HG02970 (cell line): ENCODE results near the gene CRYBG1.

Experiments
- ATAC-seq: cut with Tn5 transposase; IDR thresholded peaks from one replicate; pipeline ENCODE4 v1.9.1; 2021; ENCODE audit warnings: mild to moderate bottlenecking, moderate library complexity, moderate number of reproducible peaks; ENCODE audit not compliant: unreplicated experiment, low FRiP score

The CRYBG1 gene

DNA sequence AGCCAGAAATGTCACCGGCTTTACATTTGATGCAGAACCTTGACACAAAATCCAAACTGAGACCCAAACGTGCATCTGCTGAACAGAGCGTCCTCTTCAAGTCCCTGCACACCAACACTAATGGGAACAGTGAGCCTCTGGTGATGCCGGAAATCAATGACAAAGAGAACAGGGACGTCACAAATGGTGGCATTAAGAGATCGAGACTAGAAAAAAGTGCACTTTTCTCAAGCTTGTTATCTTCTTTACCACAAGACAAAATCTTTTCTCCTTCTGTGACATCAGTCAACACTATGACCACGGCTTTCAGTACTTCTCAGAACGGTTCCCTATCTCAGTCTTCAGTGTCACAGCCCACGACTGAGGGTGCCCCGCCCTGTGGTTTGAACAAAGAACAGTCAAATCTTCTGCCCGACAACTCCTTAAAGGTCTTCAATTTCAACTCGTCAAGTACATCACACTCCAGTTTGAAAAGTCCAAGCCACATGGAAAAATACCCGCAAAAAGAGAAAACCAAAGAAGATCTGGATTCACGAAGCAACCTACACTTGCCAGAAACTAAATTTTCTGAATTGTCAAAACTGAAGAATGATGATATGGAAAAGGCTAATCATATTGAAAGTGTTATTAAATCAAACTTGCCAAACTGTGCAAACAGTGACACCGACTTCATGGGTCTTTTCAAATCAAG, 160.3 kb downstream of the CRYBG1 start:
- peak; percentile 51 for ATAC-seq

DNA sequence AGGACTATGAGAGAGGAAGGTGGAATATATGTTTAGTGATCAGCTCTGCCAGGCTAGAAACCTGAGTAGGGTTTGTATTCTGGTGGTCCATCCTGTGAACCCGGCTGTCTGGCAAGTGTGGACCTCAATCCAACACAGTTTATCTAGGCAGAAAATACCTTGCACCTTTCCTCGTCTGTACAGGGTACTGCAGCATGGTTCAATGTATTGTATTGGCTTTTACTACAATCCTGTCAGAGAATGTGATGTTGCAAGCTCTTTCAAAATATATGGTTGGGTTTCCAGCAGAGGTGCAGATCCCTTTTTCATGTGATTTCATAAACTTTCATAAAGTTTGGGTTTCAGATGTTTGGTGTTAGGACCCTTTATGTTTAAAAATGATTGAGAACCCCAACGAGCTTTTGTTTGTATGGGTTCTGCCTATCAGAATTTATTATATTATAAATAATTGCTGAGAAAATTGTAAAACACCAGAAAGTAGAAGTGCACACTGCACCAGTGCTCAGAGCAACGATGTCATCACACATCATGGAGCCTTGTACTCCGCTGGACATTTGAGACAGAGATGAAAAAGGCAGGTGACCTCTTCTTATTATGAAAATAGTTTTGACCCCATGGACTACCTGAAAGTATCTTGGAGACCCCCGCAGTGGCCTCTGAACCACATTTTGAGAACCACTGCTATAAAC, 162.2 kb downstream of the CRYBG1 start:
- ATAC-seq, result no peak

DNA sequence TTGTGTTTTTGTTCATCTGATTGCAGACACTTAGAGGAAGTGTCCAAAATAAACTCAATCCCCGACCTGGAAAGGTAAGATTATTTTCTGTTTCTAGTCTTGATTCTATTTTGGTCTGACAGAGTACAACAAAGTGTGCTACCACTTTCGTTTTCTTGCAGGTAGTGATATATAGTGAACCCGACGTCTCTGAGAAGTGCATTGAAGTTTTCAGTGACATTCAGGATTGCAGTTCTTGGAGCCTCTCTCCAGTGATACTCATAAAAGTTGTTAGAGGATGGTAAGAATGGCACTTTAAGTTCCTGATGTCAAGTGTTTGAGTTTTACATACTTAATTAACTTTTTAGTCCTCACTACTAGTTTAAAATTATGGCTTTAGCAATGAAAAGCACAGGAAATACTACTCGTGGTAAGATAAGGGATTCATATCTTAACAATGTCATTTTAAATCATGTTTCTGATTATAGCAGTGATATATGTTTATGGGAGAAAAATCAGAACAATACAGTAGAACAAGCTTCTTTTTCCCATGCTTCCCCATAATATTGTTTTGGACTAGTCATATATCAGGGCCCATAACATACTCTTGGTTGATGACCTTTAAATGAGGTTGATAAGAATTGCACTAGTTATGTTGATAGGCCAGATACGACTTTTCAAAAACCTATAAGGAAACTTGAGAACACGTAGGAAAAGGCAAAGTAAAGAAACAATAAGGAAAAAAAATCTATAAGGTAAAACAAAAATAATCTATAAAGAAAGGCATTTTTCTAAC, 164.8 kb downstream of the CRYBG1 start:
- no peak for ATAC-seq

DNA sequence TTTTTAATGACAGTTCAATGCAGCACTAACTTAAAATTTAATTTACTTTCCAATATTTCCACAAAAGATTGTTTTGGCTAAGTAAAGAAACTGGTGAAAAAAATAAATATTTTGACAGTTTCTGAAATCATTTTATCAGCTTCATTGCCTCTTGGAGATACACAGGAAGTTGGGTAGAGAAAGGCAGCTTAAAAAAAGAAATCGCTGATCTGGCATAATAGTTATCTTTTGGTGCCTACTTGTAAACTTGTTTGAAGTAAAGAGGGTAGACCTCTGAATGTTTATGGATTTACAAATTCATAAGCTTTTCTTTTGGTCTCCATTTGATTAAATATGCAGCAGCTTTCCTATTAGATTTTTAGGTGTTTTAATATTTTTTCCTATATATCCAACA, 165.4 kb downstream of the CRYBG1 start:
- no peak for ATAC-seq

DNA sequence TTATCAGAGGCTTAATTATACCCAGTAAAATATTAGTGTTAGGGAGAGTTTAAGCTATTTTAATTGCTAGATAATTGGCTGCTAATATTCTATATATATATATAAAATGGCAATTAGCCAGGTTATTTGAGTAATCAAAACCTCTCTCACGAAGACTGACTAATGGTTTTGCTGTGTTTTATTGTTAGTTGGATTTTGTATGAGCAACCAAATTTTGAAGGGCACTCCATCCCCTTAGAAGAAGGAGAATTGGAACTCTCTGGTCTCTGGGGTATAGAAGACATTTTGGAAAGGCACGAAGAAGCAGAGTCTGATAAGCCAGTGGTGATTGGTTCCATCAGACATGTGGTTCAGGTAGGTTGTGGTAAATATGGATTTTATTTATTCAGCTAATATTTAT, 166.6 kb downstream of the CRYBG1 start:
- no peak for ATAC-seq

DNA sequence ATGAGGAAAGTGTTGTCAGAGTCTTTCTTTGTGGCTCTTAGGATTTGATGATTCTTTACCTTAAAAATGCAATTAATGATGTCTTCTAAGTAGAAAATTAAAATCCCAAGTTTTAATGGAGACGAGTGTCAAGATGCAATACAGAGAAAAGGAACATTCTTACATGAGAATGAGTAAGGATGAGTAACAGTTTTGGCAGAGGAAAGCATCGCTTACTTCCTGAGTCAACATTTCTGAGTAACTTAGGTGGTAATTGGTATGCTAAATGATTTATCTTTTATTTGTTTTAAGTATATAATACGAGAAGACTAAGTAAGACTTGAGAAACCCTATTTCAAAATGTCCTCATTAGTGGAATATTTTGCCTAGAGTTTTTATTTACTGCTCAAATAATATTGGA, 167.5 kb downstream of the CRYBG1 start:
- no peak for ATAC-seq

DNA sequence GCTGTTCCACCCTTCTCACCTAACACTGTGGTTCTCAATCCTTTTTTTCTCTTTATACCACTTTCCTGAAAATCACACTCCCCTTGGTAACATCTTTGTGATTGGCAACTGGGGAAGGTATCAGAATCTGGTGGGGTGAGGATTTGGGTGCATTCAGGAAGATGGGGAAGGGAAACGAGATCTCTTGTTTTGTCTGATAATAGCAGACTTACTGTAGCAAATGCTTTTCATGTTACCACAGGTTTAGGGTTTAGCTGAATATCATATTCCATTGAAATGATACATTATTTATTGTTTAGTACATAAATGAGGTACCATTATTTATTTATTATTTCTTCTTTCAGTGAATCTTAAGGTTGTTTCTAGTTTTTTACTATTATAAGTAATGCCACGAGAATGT, 168.0 kb downstream of the CRYBG1 start:
- no peak for ATAC-seq

DNA sequence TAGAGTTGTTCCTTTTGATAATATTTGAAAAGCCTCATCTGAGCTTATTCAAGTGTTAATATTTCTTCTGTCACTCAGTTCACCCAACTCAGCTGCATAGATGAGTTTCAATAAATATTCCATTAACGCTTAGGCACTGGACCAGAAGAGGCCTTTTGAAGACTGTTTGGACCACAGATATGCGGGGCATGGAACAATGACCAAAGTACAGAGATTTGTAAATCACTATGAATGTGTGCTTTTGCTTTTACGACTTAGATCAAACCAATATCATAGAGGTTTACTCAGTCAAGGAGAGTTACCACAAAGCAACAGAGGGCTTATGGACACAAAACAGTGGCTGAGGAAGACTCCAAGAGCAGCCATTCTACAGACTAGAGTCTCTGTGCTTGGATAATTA, 168.9 kb downstream of the CRYBG1 start:
- ATAC-seq, result no peak

DNA sequence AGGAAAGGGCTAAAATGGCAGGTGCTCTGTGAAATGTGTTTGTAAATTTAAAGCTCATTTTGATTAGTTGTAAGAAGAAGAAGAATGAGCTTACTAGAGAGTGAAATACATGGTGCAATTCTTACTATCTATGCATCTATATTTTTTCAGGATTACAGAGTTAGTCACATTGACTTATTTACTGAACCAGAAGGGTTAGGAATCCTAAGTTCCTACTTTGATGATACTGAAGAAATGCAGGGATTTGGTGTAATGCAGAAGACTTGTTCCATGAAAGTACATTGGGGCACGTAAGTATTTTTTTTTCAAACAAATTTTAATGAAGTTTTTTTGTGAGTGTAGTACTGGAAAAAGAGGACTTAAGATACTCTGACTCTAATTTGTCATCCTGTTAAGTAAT, 169.5 kb downstream of the CRYBG1 start:
- ATAC-seq, result no peak

DNA sequence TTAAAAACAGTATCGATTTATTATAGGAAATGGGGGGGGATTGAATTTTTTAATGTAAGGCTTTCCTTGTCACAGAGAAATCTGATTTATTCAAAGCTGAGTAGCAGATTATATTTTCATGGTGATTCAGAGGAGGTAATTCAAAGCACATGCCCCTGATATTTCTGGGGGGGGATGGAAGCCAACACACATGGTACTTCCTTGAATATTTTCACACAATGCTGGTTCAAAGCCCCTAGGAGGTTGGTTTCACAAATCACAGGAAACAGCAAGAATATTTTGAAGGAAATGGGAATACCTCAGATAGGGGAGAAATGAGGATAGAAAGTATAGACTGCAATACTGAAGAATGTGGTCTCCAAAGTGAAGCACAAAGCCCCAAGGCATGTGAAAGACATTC, 170.0 kb downstream of the CRYBG1 start:
- no peak for ATAC-seq

DNA sequence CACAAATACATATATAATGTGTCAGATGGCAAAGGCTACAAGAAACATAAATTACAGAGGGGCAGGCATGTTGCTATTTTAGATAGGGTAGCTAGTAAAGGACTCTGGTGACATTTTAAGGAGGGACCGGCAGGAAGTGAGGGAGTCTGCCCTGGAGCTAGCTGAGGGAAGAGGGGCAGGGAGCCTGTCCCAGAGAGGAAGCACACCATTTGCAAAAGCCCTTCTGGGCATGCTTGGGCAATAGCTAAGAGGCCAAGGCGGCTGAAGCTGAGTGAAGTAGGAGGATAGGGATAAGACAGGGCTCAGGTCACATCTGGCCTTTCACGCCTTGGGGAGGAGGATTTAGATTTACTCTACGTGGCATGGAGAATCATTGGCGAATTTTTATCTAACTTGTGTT, 172.5 kb downstream of the CRYBG1 start:
- no peak for ATAC-seq

DNA sequence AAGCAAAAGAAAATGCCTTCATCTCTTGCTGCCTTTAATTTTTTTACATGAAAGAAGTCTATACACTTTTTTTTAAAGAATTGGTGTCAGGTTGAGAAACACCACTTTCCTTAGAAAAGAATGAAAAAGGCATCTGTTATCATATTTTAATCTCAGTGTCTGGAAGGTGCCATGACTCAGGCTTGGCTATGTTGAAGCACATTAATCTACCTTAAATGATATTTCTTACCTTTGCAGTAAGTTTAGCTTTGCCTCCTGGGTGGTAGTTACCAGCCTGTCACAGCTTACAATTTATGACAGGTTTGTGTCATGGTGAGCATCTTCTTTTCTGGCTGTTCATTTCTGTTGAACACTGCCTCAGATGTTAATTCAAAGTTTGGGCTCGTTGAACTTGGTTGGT, 173.5 kb downstream of the CRYBG1 start:
- no peak for ATAC-seq

DNA sequence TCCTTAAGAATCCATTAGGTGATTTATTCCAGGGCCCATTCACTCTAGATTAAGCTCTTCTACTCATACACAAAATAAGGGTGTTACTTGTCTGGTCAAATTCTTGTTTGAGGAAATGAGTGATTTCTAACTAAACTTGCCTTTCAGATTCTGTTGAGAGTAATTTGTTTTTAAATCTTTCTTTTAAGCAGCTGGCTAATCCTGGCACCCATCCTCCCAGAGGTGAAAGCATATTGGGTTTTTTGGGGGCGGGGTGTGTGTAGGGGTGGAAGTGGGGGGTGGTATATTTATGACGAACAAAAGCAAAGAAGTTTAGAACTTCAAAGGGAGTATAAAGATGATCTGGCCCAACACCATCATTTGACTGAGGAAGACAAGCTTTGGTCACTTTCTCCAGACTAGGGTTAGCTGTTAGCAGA, 174.1 kb downstream of the CRYBG1 start:
- no peak for ATAC-seq

DNA sequence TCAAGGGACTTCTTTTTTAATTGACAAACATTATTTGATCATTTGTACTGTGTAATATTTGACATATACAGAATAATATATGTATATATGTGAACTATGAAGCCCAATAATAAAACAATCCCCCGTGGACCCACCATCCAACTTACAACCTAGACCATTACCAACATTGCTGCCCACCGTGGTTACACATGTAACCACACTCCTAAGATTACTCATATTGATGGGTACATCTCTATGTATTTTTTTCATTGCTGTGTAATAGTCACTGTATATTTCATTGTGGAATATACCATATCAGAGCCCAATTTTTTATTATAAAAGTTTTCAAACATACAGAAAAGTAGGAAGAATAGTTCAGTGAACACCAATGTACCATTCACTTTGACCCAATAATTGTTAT, 174.5 kb downstream of the CRYBG1 start:
- no peak for ATAC-seq

DNA sequence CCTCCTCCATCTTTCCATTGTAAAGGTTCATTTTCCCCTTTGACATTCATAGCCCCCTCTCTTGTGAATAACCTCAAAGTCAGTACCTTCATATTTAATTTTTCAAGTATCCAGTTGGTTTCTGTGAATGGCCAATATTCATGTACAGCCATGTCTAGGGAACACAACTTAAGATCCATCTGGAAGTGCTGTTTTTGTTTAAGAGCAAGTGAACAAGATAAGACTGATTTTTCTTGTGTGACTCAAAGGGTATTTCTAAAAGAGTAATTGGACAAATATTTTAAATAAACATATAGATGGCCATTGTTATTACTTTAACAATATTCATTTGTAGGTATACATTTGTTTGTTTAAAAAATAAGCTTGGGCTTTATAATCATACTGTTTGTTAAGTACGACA, 175.8 kb downstream of the CRYBG1 start:
- ATAC-seq, result no peak

DNA sequence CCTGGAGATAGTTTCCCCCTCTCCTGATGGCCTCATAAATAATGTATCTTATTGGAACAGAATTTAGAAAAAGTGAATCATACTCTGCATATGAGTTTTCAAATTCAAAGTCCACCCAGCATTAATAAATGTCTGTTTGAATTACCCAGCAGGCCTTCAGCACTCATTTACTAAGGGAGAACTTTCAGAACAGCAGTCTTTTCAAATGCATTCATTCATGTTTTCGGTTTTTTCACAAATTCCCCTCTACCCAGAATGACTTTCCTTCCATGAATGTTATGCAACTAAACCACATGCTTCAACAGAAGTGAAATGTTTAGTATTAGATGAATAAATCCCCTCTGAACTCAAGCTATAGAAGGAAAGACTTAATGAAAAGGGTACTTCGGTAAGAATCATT, 176.3 kb downstream of the CRYBG1 start:
- ATAC-seq, result no peak

DNA sequence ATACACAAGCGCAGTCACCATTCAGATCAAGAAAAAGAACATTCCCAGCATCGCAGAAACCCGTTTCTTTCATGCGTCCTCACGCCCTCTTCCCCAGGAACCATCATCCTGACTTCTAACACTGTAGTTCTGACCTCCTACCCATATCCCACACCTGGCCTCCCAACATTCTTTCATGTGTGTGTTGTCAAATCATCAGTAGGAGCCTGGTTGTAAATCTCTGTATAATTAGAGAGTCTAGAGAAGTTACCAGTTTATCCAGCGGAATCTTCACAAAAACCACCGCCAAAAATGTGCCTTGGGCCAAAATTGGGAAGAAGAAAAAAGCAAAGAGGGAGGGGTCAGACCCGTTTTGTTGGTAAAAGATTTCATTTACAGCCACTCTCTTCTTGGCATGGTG, 177.1 kb downstream of the CRYBG1 start:
- no peak for ATAC-seq

DNA sequence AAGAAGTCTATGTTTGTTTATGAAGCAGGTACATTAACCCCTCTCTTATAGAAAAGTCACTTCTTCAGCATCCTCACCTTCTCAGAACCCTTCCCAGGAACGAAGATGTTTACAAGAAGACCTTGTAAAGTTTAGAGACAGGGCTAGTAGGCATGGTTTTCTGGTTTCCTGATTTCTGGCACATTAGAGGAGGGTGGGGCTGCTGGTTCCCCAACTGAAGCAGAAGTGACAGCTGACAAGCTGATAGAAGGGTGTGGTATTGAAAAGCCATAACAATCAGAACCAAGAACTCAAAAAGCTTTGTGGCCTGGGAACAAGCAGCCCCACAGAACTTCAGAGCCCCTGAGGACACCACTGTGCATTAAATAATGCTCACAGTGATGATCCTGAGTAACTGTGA, 177.6 kb downstream of the CRYBG1 start:
- ATAC-seq, result no peak

DNA sequence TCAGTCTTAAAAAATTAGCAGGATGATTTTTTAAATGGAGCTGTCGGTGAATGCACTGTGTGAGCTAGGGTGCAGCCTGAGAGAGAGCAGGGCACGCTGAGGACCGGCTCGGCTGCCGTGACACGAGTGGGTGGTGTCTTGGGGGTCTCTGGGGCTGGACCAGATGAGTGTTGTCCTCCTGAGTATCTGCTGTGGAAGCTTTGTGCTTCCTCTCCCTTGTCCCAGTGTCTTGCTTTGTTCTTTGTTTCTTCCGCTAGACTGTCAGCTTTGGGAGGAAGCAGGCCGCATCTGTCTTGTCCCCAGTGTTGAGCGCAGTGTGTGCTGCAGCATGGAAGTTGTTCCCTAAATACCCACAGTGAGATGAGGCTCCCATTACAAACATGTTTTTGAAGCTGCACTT, 179.4 kb downstream of the CRYBG1 start:
- ATAC-seq, result no peak

DNA sequence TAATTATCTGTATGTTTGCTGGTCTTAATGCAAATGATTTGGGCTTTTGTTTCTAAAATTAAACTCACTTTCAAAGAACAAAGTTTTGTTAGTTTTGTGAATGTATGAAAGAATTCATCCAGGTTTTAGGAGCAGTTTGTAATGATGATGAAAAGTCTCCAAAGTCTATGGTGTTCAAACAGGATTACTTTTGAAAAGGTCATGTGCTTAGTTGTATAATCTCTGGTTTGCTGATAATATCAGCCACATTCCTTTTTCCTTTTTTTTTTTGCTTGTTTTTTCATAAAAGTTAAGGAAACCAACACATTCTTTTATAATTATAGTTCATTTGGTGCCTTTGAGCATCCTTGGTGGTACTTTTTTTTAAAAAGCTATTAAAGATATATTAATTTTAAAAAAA, 179.9 kb downstream of the CRYBG1 start:
- no peak for ATAC-seq

DNA sequence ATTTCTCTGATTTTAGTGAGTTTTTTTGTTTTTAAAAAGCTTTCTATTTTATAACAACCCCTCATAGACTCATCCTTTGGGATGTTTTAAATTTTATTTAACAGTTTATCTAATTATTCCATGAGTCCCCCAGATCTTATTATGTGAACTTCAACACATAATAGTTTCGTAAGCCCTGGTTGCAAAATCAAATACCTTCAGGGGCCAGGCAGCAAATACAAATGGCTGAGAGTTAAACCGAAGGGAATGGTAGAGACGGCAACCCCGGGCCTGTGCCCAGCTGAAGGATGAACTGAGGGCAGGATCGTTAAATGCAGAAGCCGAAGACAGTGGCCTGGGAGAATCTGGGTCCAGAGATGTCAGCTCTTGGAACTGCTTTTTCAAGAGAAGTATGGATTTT, 180.4 kb downstream of the CRYBG1 start:
- ATAC-seq, result no peak

DNA sequence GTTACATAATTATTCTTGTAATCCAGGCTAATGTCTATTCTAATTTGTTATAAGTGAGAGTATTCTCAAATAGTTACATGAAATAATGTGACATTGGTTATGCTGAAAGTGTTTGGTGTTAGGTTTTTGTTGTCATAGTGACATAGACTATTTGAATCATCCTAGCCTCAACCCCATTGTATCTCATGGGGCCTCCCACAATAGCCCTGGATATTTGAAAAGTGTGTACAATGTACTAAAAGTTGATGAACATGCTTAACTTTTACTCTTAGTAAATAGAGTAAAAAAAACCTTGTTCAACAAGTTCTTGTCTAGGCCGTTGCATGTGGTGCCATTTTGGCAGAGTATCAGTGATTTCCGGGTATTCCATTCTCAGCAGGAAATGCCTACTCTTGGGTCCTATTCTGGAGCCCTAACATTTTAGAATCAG, 185.8 kb downstream of the CRYBG1 start:
- no peak for ATAC-seq
